GM20000 (cell line): ENCODE results near the gene SPIRE1.
"Not testable (repeated sequence)": the region's sequence is repeated elsewhere in the genome, so short reads cannot be mapped to it uniquely, and the experiment has no call there.

ENCODE experiments used
- DNase-seq: peaks from one replicate; pipeline ENCODE4 v3.0.0; 2012; ENCODE audit warnings: low spot score
- TF ChIP-seq, protein P1 (sequence below): IDR thresholded peaks from 2 replicates; pipeline ENCODE4 v1.5.1; 2012; ENCODE audit warnings: mild to moderate bottlenecking, control low read depth; ENCODE audit errors: extremely low read depth, missing control alignments

Gene SPIRE1

DNA sequence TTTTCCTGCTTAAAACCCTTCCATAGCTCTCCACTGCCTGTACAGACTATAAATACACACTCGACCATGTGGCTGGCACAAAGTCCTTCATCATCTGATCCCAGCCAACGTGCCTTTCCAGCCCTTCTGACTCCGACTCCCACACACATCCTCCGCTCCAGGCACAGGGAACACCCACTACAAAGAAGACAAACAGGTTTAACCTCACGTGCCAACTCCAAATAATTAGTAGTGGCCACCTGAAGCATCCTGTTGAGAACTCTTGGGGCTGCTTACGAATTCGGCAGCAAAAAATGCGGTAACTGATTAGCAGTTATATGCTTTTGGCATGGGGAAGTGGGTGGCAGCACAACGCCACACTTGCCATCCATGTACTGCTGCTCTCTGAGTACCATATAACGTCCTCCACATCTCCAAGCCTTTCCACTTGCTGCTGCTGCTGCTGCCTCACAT, 12.1 kb downstream of the SPIRE1 start:
- DNase-seq, result no peak
- TF ChIP-seq, protein P1, sequence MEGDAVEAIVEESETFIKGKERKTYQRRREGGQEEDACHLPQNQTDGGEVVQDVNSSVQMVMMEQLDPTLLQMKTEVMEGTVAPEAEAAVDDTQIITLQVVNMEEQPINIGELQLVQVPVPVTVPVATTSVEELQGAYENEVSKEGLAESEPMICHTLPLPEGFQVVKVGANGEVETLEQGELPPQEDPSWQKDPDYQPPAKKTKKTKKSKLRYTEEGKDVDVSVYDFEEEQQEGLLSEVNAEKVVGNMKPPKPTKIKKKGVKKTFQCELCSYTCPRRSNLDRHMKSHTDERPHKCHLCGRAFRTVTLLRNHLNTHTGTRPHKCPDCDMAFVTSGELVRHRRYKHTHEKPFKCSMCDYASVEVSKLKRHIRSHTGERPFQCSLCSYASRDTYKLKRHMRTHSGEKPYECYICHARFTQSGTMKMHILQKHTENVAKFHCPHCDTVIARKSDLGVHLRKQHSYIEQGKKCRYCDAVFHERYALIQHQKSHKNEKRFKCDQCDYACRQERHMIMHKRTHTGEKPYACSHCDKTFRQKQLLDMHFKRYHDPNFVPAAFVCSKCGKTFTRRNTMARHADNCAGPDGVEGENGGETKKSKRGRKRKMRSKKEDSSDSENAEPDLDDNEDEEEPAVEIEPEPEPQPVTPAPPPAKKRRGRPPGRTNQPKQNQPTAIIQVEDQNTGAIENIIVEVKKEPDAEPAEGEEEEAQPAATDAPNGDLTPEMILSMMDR, result no peak

DNA sequence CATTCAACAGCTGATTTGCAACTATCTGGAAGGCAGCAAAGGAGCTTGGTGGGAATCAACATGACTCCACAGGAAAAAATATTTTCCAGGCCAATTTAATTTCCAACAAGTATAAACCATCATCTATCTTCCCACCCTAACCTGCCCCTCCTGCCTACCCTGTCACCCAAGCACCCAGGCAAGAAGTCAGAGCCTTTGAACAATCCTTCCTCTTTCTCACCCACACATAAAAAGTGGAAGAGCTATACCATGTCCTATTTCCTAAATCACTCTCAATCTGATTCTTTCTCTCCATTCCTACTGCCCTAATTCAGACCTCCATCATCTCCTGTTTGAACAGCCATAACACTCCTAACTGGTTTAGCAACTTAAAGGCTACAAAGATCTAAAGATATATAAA, 12.7 kb downstream of the SPIRE1 start:
- TF ChIP-seq, protein P1, result no peak
- DNase-seq, result no peak

DNA sequence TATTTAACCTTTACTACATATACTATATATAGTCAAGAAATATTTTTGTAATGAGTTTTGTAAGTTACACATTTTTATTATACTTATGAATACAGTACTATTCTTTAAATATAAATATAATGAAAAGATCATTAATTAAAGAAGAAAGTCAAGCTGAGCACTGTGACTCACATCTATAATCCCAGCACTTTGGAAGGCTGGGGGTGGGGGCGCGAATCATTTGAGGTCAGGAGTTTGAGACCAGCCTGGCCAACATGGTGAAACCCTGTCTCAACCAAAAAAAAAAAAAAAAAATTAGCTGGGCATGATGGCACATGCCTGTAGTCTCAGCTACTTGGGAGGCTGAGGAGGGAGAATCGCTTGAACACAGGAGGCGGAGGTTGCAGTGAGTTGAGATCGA, 14.2 kb downstream of the SPIRE1 start:
- not testable (repeated sequence) for DNase-seq

DNA sequence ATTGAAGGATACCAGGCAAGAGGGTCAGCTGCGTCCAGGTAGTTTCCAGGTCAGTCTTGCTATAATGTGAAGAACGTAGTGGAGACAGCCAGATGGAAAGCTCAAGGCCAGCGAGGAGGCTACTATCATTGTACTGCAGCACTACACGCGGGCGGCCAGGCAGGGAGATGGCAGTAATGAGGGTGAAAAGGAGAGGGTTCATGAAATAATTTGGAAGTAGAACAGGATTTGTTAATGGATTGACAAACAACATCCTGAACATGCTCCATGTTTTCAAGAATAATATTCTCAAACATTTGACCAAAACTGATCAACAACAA, 17.1 kb downstream of the SPIRE1 start:
- DNase-seq, result no peak
- TF ChIP-seq, protein P1, result no peak

DNA sequence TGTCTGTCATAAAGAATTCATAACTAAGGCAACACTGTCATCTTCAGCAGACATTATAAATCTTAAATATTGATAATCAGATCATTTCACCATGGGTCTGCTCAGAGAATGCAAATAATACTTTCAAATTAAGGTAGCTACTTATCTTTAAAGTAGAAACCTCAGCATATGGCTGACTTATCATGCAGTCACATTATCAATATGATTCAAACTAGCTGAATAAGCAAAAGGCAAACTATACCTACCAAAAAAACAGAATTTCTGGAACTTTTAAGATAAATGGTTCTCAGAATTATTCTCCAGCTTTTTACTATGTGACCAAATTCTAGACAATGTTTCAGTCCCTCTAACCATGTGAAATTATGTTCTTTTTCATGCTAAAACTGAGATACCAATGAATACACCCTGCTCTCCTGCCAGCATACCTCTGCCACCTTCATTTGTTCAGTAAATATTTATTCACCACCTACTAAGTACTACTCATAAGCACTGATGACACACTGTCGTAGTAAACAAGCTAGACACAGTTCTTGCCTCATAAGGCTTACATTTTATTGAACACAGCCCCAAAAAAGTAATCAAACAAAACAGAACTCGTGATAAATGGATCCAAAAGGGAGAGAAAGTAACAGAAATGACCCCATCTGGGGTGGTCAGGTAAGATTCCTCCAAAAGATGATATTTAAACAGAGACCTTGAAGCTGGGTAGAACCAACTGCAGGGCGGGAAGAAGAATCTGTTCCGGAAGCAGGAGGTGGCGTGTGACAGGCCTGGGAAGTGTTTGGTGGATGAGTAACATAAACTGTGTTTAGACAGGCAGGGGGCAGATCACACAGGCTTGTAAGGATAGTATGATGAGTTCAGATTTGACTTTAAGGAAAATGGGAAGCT, 17.7 kb downstream of the SPIRE1 start:
- no peak for DNase-seq
- TF ChIP-seq, protein P1, result no peak

DNA sequence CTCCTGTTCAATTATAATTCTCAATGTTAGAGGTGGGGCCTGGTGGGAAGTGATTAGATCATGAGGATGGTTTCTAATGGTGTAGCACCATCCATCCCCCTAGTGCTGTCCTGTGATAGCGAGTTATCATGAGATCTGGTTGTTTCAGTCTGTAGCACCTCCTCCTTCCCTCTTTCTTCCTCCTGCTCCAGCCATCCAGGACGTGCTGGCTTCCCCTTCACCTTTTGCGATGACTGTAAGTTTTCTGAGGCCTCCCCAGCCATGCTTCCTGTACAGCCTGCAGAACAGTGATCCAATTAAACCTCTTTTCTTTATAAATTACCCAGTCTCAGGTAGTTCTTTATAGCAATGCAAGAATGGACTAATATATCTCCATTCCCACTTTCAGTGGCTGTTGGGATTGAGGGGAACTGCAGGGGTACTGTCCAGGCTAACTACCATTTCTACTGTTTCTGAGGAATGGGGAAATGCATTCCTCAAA, 19.2 kb downstream of the SPIRE1 start:
- no peak for DNase-seq
- TF ChIP-seq, protein P1, result no peak

DNA sequence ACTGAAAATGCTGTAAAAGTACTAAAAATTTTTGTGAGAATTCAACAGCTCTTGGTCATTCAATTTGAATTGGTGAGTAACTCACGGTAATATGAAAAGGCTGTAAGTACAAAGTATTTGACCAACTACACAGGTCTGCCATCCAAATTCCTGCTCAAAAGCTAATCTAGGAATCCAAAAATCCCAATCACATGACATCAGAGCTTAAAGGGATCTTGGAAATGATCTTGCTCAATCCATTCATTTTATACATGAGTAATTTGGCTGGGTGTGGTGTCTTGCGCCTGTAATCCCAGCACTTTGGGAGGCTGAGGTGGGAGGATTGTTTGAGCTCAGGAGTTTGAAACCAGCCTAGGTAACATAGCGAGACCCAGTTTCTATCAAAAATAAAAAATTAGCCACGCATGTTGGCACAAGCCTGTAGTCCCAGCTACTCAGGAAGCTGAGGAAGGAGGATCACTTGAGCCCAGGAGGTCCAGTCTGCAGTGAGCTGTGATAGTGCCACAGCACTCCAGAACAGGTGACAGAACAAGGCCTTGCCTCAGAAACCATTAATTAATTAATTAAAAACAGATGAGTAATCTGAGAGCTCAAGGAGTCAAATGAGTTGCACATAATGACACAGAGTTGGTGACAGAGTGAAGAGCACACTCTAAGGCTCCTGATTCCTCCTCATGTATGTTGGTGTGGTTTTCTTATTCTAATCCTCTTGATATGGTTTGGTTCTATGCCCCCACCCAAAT, 19.8 kb downstream of the SPIRE1 start:
- TF ChIP-seq, protein P1, result no peak
- no peak for DNase-seq
